Small intestine (tissue), 7 donors: ENCODE measurements around the gene TAF11L10. TPM values are rescaled to one million over a fixed set of nuclear protein-coding genes. Genes with fewer than 3 reads are reported as not detected.
"Not testable (repeated sequence)": the region's sequence is repeated elsewhere in the genome, so short reads cannot be mapped to it uniquely, and the experiment has no call there.

Experiments used
- DNase-seq, 2 donors: peaks; one replicate each; pipeline versions ENCODE4 v3.0.0 to v3.0.0-alpha.2; 2013
- FAIRE-seq: peaks from 2 replicates; lab custom pipeline; 2012; peaks lifted over from hg19 to GRCh38; lab: Jason Lieb, UNC
- H3K27ac ChIP-seq, 3 donors: one replicate each; pipeline ENCODE4 v1.5.1; 2013; ENCODE audit warnings: low read length in 2 of 3, mild to moderate bottlenecking in 2 of 3, control low read depth in 1 of 3, inconsistent platforms in 1 of 3, low read depth in 1 of 3, moderate library complexity in 1 of 3
- H3K27me3 ChIP-seq, 3 donors: one replicate each; pipeline ENCODE4 v1.6.1; 2013; ENCODE audit warnings: low read length in 3 of 3, inconsistent platforms in 1 of 3; ENCODE audit not compliant: control insufficient read depth in 3 of 3, insufficient read depth in 3 of 3
- H3K36me3 ChIP-seq, 3 donors: one replicate each; pipeline ENCODE4 v1.6.1; 2013; ENCODE audit warnings: low read length in 3 of 3, inconsistent platforms in 1 of 3, low read depth in 1 of 3, mild to moderate bottlenecking in 1 of 3, moderate library complexity in 1 of 3; ENCODE audit not compliant: control insufficient read depth in 3 of 3, insufficient read depth in 2 of 3
- H3K4me1 ChIP-seq, 3 donors: one replicate each; pipeline ENCODE4 v1.6.1; 2013; ENCODE audit warnings: low read length in 2 of 3, inconsistent platforms in 1 of 3, low read depth in 1 of 3, mild to moderate bottlenecking in 1 of 3, moderate library complexity in 1 of 3; ENCODE audit not compliant: control insufficient read depth in 3 of 3, insufficient read depth in 2 of 3
- H3K4me3 ChIP-seq, 3 donors: one replicate each; pipeline ENCODE4 v1.5.1; 2013; ENCODE audit warnings: low read length in 3 of 3, control low read depth in 1 of 3, inconsistent platforms in 1 of 3, low read depth in 1 of 3, mild to moderate bottlenecking in 1 of 3, moderate library complexity in 1 of 3
- H3K9me3 ChIP-seq, 2 donors: one replicate each; pipeline ENCODE4 v1.6.1; 2013; ENCODE audit warnings: low read depth in 1 of 2, low read length in 1 of 2; ENCODE audit not compliant: control insufficient read depth in 2 of 2, insufficient read depth in 1 of 2
- WGBS, 3 donors: extraction: QIAGEN DNeasy Blood & Tissue Kit; methylation state at CpG; one replicate each; pipeline ENCODE4 v1.1.7; 2013; 5-methylcytosine and 5-hydroxymethylcytosine counted together
- polyA plus RNA-seq, 4 donors: library from polyadenylated mRNA; stranded (reverse) in 3 of 4; unstranded in 1 of 4; fragments of 200-250 nt in 3 of 4; fragments of 120-200 nt in 1 of 4; gene quantifications; one replicate each; pipeline versions ENCODE4 v1.2.1 to v1.2.3, GENCODE V29; 2013
- donor health status: healthy with polysubstance abuse.
- donor health status: control.
- donor health status: control.
- donor health status: Bipolar disorder and iron deficiency.
- donor health status: healthy.

TAF11L10 gene
- polyA plus RNA-seq, 4 donors = not detected

DNA sequence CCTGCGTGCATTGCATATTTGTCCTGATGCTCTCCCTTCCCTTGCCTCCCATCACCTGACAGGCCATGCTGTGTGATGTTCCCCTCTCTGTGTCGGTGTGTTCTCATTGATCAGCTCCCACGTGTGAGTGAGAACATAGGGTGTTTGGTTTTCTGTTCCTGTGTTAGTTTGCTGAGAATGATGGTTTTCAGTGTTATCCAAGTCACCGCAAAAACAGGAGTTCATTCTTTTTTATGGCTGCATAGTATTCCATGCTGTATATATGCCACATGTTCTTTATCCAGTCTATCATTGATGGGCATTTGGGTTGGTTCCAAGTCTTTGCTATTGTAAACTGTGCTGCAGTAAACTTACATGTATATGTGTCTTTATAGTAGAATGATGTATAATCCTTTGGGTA lies 9.8 kb upstream of the TAF11L10 start:
- H3K9me3 ChIP-seq, FAIRE-seq, H3K27ac ChIP-seq, H3K27me3 ChIP-seq, H3K4me1 ChIP-seq, H3K36me3 ChIP-seq, H3K4me3 ChIP-seq, DNase-seq: not testable (repeated sequence)
- WGBS, 3 donors = 85 to 90% (median 90%) methylated on average over 4 of the region's 4 CpGs

DNA sequence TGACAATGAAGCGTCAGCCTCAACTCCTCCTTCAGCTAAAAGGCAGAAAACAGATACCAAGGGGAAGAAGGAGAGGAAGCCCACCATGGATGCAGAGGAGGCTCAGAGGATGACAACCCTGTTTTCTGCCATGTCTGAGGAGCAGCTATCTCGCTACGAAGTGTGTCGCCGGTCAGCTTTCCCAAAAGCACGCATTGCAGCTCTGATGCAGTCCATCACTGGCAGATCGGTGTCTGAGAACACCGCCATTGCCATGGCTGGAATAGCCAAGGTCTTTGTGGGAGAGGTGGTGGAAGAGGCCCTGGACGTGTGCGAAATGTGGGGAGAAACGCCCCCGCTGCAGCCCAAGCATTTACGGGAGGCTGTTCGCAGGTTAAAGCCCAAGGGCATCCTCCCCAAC lies 7.3 kb upstream of the TAF11L10 start:
- Histone ChIP-seq H3K4me3 (no peak overlapping the region), H3K9me3 (peaks cover 0 to 14% of the 10 kb centered on the region in 2 donors), H3K36me3 (no peaks in the 10 kb centered on the region), H3K4me1 (no peaks in the 10 kb centered on the region), H3K27ac (no peak overlapping the region), H3K27me3 (no peaks in the 10 kb centered on the region)
- DNase-seq (no peak), FAIRE-seq (no peak)
- 91 to 93% (median 92%) methylated on average over 13 to 14 of the region's 14 CpGs for WGBS, 3 donors

DNA sequence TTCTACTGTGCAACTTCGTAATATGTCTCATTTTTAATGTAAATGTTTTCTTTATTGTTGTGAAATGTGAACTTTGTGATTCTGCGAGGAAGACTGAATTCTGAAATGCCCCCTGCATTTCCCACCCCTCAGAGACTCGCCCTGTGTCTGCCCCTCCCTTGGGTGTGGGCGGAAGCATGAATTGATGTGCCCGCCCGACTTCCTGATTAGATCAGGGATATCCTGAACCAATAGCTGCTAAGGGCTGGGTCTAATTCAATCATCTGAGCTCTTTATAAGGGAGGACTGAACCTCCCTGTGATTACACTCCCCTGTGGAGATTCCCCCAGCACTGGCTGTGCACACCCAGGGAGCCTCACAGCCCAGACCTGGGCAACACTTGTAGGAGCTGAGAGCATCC lies 6.3 kb upstream of the TAF11L10 start, which contains the start of gene TAF11L11:
Gene TAF11L11 (plus strand): TSS at position 304 of the 400 bp plus-strand sequence.
- H3K9me3 ChIP-seq = peaks cover 0 to 14% of the 10 kb centered on the region in 2 donors
- not testable (repeated sequence) for FAIRE-seq, H3K27ac ChIP-seq, H3K36me3 ChIP-seq, H3K4me3 ChIP-seq, H3K27me3 ChIP-seq, DNase-seq, H3K4me1 ChIP-seq
- 50 to 63% (median 55%) methylated on average over 6 of the region's 6 CpGs for WGBS, 3 donors

DNA sequence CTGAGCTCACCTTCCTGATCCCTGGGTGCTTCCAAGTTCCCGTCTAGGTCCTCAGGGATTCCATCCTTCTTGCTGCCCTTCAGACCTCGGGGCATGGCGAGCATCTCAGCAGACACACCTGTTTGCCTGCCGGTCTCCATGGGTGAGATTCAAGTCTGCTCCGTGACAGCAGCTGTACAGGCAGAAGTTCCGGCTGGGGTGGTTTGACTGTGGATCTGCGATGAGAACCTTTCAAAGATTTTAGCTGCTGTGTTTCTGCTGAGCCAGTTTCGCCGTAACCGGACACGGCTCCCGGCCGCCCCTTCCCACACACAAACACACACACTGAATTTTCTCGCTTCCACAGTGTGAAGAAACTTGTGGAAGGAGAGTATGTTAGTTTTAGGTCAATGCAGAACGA lies 3.4 kb downstream of the TAF11L10 start, which contains the start of gene TAF11L9:
Gene TAF11L9 (minus strand): TSS at position 140 of the 400 bp plus-strand sequence.
- H3K27me3 ChIP-seq, FAIRE-seq, DNase-seq: not testable (repeated sequence)

DNA sequence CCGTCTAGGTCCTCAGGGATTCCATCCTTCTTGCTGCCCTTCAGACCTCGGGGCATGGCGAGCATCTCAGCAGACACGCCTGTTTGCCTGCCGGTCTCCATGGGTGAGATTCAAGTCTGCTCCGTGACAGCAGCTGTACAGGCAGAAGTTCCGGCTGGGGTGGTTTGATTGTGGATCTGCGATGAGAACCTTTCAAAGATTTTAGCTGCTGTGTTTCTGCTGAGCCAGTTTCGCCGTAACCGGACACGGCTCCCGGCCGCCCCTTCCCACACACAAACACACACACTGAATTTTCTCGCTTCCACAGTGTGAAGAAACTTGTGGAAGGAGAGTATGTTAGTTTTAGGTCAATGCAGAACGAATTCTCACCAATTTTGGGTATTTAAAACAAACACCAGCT lies 6.8 kb downstream of the TAF11L10 start, which contains the start of gene TAF11L8:
Gene TAF11L8 (minus strand): TSS at position 101 of the 400 bp plus-strand sequence.
- H3K9me3 ChIP-seq, H3K4me3 ChIP-seq, DNase-seq, H3K27ac ChIP-seq, H3K36me3 ChIP-seq, H3K4me1 ChIP-seq, H3K27me3 ChIP-seq, FAIRE-seq: not testable (repeated sequence)
- no CpG with 5 or more reads among the region's 16 CpGs for WGBS, 3 donors

More for the DNA sequence above, 3.4 kb downstream of the TAF11L10 start, which contains the start of gene TAF11L9:
- H3K9me3 ChIP-seq, H3K36me3 ChIP-seq, H3K27ac ChIP-seq, H3K4me3 ChIP-seq, H3K4me1 ChIP-seq: not testable (repeated sequence)
- 94 to 97% (median 96%) methylated on average over 7 to 9 of the region's 15 CpGs for WGBS, 3 donors

GRCh38 chr5:17585658-17586057 lies 12.0 kb downstream of the TAF11L10 start, which contains the start of gene TAF11L7:
Gene TAF11L7, minus strand, starts transcription at chr5:17585758.
- not testable (repeated sequence) for H3K27ac ChIP-seq, H3K9me3 ChIP-seq, H3K4me3 ChIP-seq, H3K36me3 ChIP-seq, FAIRE-seq, H3K4me1 ChIP-seq, DNase-seq, H3K27me3 ChIP-seq
- WGBS, 3 donors = no CpG with 5 or more reads among the region's 16 CpGs

Other genes starting within 250 kb of the TAF11L10 start
- not detected for gene TAF11L2, start 99.6 kb downstream of the TAF11L10 start, polyA plus RNA-seq
- gene TAF11L3, start 79.5 kb downstream of the TAF11L10 start, polyA plus RNA-seq = not detected
- not detected for gene TAF11L4, start 76.0 kb downstream of the TAF11L10 start, polyA plus RNA-seq
- gene TAF11L5, start 72.6 kb downstream of the TAF11L10 start, polyA plus RNA-seq = not detected
- gene TAF11L6, start 69.2 kb downstream of the TAF11L10 start, polyA plus RNA-seq = not detected
- gene TAF11L7, start 12.1 kb downstream of the TAF11L10 start, polyA plus RNA-seq = not detected
- not detected for gene TAF11L8, start 6.9 kb downstream of the TAF11L10 start, polyA plus RNA-seq
- gene TAF11L9, start 3.4 kb downstream of the TAF11L10 start, polyA plus RNA-seq = not detected
- not detected for gene TAF11L11, start 6.4 kb upstream of the TAF11L10 start, polyA plus RNA-seq
- gene TAF11L12, start 12.6 kb upstream of the TAF11L10 start, polyA plus RNA-seq = not detected
- not detected for gene TAF11L13, start 34.3 kb upstream of the TAF11L10 start, polyA plus RNA-seq
- not detected for gene TAF11L14, start 36.6 kb upstream of the TAF11L10 start, polyA plus RNA-seq